HG02763 (cell line): ENCODE measurements around the gene NRIP1.

Experiments
- ATAC-seq: cut with Tn5 transposase; IDR thresholded peaks from one replicate; pipeline ENCODE4 v1.9.1; 2021; ENCODE audit warnings: mild to moderate bottlenecking, moderate library complexity; ENCODE audit not compliant: unreplicated experiment

NRIP1 gene

DNA sequence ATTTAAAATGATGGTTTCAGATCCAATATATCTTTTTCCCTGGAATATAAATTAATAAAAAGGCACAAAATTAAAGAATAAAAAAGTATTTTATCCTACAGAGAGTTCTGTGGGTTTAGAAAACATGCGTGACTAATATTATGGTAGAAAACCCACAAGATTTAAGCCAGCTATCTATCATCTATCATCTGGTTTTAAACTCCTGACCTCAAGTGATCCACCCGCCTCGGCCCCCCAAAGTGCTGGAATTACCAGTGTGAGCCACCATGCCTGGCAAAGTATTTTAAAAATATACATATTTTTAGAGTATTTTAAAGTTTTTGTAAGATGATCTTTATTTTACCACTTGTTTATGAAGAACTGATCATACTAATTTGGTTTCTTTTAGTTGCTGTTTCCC, 79.5 kb downstream of the NRIP1 start:
- ATAC-seq, result no peak

DNA sequence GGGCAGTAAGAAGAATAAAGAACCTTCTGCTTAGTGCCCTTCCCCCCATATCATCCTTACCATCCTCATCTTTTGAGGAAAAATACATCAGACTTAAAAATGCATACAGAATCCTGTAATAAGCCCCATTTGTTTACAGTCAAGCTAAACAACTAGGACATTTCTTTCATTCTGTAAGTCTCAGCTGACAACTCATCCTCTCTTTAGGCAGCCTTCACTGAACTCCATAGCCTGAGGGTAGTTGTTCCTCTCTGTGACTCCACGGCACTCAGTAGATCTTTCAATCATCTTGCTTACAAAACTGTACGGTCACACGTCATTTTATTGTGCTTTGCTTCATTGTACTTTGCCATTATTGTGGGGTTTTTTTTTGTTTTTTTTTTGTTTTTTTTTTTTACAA, 82.5 kb downstream of the NRIP1 start:
- ATAC-seq, result no peak

DNA sequence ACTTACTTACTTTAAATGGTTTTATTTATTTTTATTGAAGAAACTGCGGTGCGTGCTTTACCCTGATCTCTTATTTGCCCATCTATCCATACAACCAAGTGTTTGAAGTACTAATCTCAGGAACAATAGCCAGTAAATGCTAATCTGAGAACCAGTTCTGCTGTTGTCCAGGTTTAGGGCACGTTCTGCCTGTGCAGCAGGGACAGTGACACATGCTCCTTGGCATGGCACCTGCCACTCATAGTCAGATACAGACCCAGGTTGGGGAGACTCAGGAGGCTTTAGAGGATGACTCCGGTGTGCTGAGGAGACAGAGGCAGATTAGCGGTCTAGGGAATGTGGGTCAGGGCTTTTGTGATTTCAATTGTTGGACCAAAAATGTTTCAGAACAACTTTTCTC, 83.6 kb downstream of the NRIP1 start:
- ATAC-seq, result no peak

DNA sequence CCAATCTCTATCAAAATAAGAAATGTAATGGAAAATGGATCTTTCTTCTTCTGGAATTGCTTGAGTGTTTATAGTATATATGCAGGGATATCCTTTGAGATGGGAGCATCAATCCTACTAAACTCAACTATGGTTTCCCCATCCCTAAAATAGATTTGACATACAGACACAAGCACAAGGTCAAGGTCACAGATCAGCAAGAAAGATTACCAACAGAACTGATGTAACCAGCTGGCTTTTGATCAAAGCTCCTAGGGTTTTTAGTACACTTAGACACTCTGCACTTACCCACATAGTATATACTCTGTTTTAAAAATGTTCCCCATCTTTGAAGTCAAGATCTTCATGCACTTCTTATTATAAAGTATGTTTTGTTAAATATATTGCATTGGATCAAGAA, 85.5 kb downstream of the NRIP1 start:
- no peak for ATAC-seq

DNA sequence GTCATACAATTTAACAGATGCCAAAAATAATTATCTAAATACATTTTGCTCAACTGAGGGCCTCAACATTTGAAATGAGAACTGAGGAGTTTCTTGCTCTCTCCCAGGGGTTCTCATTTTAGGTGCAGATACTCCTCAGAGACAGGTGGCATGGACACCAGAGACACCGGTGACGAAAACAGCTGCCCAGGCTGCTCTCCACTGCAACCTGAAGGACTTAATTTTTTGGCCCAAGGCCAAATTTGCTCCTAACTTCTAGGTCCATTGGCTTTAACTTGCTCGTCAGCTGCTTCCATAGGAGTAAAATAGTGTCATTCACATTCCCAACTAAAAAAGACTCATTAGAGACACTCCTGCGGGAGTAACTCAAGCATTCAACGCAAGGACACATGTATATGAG, 87.0 kb downstream of the NRIP1 start:
- ATAC-seq, result no peak

DNA sequence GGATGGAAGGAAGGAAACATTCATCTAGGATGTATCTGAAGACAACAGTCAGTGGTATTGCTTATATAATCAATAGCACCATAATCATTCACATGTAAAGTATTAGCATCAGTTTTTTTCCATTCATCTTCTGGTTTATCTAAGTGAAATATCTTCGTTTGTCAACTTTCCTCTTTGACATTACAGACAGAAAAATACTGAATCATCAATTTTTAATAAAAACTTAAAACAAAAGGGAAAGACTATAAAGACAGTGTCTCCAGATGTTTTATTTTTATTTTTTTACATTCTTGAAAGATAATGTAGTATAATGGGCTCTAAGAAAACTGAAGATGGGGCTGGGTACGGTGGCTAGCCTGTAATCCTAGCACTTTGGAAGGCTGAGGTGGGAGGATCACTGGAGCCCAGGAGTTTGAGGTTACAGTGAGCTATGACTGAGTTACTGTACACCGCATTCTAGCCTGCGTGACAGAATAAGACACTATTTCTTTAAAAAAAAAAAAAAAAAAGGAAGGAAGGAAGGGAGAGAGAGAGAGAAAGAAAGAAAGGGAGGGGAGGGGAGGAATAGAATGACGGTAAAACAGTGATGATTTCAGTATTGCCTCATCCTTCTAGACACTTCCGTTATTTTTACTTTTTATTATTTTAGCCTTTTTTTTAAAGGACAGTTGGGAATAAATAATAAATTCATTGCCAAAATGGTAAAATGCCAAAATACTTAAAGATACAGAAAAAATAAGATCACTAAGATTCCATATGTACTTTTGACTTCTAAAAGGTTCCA, 89.5 kb downstream of the NRIP1 start:
- ATAC-seq, result no peak

DNA sequence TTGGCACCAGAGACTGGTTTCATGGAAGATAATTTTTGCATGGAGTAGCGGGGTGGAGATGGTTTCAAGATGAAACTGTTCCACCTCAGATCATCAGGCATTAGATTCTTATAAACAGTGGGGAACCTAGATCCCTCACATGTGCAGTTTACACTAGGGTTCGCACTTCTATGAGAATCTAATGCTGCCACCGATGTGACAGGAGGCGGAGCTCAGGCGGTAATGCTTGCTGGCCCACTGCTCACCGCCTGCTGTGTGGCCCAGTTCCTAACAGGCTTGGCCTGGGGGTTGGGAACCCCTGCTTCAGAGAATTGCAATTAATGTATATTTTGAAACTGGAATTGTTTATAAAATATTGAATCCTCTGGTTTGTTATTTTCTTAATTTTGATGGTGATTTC, 92.1 kb downstream of the NRIP1 start:
- ATAC-seq, result no peak

DNA sequence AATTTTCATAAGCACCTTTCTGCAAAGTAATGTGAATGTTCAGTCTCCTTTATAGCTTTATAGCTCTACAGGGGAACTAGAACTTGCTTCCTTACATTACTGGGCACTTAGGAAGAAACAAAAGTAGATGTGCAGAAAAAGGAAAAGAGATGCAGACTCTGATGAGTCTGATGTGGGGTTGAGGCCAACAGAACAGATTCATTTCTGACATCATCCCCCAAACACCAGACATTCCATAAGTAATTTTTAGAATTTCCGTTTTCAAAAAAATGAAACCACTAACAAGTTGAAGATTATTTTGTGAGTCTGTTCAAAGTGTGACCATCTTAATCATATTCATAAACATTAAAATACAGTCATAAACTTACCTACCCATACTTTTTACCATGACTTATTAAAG, 96.0 kb downstream of the NRIP1 start:
- no peak for ATAC-seq

DNA sequence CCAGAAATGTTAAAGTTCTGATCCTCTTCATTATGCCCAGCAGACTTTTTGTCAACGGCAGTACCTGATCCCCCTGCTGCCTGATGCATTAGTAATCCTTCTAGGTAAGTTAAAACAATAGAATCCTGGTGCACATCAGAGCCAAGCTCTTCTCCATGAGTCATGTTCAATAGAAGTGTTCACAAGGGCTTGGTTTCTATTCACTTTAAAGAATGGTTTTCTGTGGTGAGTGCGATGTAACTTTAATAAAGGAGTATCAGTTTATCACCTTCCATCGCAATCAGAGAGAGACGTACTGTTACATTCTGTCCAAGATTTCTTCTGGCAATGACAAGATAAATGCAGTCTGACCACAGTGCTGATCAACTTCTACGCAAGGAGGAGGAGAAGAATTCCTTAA, 96.8 kb downstream of the NRIP1 start:
- ATAC-seq, result no peak

DNA sequence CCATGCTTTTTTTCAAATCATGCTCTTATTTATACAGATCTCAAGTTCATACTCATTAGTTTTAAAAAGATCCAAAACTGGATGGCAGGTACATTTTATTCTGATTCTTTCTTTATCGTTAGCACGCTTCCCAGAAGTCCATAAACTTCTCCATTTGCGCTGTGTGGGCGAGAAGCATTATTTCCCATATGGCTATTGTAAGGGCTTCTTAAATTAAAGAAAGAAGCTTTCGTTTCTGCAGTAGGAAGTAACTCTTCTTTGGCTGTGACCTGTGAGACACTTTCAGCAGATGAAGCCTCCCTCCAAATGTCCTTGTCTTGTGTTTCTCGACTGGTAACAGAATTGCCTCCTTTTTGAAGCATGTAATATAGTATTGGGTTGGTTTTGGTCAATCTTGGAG, 100.2 kb downstream of the NRIP1 start:
- no peak for ATAC-seq

DNA sequence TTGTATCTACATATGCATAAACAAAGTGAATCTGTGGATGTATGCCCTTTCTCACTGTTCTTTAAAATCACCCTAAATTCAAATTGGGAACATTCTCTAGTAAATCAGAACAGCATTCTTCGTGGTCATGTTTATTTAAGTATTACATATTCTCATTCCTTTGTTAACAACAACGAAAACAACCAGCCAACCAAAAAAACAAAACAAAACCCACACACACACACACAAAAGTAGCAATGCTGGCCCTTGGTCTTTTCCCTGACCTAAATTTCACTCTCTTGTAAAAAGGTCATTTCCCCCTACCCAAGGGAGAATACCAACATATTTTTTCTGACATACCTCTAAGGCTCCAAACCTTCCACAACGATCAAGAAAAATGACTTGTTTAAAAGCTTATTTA, 102.6 kb downstream of the NRIP1 start:
- no peak for ATAC-seq

DNA sequence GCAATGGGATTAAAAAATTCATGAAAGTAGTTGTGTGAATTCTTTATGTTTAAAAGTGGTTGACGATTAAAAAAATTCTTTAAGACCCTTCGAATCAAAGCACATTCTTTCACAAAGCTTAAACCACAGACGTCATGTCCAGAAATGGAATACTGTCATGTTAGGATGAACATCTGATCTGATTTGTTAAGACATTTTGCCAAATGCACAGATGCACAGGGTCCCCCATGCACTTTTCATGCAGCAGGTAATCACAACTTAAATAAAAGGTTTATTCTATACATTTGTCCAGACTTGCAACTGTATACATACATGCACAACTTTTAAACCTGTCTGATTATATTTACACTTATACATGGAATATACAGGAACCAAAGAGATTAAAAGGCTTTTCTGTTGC, 103.3 kb downstream of the NRIP1 start:
- ATAC-seq, result no peak

DNA sequence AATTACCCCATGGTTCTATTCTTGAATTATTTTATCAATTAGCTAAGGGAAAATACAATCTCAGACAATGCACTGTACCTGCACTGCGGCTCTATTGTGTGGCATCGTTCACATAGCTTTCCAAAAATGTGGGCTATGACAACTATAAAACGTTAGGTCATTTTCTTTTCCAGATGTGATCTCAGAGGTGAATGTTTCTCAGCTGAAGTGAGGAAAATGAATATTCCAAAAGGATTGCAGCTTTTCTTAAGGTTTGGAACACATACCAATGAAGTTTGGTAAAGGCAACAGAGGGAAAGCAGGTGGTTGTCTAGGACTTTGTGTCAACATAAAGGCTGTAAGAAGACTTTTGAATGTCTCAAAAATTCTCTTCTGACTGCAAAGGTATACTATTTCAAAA, 105.5 kb downstream of the NRIP1 start:
- ATAC-seq, result no peak

DNA sequence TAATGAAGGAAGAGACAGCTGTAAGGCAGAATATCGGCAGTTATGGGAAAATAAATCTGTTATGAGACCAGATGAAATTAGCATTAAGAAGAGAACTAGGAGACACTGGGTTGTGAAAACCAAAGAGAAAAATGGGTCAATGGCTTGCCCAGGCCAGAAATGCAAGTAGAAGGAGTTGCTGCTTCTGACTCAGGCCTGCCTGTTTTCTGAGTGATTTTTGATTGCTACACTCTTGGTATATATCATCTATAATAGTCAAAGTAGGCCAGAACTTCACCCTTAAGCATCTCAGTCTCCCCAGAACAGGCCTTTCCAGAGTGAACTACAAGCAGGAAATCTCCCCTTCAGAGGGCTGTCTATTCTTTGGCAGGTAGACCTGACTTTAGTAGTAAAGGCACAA, 107.0 kb downstream of the NRIP1 start:
- no peak for ATAC-seq

DNA sequence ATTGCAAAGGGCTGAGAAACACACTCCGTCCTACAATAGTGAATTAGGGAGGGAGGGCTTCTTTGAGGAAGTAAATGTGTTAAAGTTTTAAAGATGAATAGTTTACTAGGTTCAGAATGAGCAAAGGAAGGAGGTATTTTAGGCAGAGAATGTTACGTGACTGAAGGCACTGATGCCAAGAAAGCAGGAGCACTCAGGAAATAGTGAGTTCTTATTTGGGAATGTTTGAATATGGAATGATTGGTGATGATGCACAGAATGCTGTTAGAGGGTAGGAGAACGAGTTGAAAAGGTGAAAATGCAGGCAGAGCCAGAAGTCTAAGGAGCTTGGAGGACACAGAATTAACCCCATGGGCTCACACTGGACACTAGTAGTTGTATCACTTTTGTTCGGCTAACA, 108.0 kb downstream of the NRIP1 start:
- ATAC-seq, result no peak

DNA sequence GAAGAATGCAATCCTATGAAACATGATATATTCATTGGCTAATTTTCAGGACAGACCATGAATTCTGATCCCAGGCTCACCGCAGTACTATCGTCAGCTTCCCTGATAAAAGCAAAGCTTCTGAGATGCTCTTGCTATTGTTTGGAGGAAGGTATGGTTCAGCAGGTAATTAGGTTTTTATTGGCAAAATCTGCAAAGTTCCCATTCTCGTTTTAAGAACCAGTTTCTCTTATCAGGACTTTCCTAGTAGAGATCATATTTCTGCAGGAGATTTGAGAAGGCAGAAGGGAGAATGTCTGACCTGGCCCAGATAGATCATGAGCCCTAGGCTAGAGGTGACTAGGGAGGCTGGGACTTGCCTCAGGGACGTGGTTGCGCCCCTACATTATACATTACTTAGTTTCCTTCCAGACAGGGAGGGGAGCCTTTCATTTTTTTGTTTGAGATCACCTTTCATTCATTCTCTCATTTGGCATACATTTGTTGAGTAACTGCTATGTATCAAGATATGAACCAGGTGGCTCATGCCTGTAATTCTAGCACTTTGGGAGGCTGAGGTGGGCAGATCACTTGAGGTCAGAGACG, 108.8 kb downstream of the NRIP1 start:
- ATAC-seq, result no peak

DNA sequence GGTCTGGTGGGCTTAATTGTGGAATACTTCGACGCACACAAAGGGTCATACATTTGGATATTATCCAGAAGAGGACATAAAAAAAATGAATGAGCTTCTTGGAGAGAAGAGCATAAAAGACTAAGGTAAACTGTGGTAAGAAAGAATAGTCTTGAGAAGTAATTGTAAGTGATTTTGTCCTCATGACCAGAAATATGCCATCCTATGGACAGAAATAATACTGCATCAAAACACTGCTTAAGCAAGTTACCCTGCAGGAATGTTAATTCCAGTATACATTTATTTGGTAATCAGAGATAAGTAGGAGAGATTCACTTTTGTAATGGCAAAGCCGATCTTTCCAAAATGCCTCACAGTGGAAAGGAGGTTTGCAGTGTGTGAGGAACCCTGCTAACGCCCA, 111.9 kb downstream of the NRIP1 start:
- ATAC-seq, result no peak

DNA sequence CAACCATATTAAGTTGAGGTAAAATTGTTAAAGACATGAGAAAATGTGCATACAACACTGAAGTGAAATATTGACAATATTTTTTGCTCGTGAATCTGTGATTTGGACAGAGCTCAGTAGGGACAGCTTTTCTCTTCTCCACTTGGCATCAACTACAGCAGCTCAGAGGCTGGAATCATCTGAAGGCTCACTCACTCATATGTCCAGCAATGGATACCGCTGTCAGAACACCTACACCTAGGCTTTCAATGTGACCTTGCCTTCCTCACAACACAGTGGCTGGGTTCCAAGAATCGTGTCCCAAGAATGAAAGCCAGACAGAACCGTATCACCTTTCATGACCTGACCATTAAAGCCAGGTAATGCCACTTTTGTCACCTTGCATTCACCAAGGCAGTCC, 115.2 kb downstream of the NRIP1 start:
- no peak for ATAC-seq

DNA sequence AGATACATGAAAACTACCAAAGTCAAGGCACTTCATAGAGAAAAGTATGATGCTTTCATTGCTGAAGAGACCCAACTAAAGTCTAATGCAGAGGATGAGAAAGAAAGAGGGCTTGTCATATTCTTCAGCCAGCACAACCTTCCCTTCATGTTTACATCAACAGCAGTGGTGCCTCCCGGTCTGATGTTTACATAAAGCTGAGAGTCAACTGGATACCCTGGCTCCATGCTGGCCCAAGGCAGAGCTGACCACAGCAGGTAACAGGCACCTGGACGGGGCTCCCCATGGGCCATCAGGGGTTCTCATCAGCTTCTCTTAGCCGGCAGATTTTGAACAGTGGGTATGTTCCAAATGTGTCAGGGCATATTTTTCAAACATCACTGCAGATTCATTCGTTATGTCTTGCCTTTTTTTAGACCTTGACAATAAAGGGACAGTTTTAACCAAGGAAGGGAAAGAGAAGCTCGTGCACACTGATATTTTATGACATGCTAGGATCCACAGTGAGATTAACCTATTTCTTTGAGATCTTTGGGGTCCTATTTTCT, 117.1 kb downstream of the NRIP1 start:
- no peak for ATAC-seq

DNA sequence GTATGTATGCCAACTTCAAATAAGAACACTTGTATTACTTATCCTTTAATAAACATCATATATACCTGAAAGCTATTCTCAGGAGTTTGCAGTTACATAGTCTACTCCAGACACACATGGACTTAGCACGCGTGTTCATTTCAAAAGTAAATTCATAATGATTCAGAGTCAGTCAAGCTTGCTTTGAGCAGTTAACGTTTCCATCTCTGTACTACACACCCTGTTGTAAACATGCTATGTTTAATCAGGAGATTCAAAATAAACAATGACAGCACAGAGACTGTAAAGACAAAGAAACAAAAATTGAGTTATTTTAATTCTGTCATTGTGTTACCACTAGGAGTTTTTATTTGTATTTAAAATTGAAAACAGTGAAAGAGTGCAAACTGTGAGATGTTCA, 119.6 kb downstream of the NRIP1 start:
- ATAC-seq, result no peak

DNA sequence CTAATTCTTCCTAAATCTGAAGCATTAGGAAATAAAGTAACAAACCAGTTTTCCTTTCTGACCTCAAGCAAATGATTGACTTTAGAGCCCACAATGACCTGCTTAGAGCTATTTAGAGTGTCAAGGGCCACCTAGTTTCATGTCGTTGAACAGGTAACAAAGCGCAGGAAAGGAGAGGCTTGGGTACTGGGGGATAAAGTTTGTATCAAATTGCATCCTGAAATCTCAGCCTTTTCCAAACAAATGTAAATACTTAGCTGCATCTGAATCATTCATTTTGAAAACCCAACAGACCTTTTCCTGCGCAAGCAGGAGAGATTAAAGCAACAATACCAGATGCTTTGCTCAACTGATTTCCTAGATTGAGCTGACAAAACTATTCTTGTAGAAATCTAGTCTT, 121.2 kb downstream of the NRIP1 start:
- no peak for ATAC-seq

DNA sequence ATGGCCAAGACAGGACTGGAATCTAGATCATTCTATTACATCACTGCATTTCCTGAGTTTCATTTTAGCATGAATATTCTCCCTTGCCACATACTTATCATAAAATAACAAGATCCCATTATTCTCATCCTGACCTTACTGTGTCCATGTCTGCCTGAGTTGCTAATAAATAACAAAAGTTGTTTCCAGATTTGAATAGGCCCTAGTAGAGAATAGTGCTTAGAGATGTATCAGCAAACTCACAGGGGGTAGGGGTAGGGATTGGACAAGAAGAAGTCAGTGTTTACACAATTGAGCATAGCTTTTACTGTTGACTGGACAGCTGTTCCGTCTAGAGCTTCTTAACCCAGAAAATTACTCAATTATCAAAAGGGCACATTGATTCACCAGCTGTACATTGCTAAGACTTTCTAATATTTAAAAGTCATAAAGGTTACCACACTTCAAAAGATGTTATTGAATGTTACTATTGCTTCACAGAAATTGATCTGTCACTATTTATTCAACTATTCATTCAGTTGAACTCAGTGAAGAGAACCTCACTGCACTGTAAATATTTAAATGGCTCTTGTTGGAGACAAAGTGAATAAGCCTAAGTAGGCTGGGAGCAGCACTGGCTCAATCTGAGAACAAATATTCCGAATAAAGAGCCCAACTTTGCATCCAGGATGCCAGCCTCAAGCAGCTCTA, 121.9 kb downstream of the NRIP1 start:
- no peak for ATAC-seq
